HL-60 (cell line): Measurements from ENCODE around the gene DMD.

Source experiments
- POLR2AphosphoS5 ChIP-seq: IDR thresholded peaks from 2 replicates; pipeline ENCODE4 v1.6.1; 2012; ENCODE audit warnings: low read depth
- TF ChIP-seq, protein P1 (sequence below): IDR thresholded peaks from one replicate; pipeline ENCODE4 v1.5.1; 2011; ENCODE audit warnings: low read length, control low read depth, inconsistent platforms; ENCODE audit not compliant: insufficient read depth
- TF ChIP-seq, protein P2 (sequence below): IDR thresholded peaks from 2 replicates; pipeline ENCODE4 v1.6.1; 2012; ENCODE audit warnings: low read depth; ENCODE audit not compliant: insufficient replicate concordance

DNA sequence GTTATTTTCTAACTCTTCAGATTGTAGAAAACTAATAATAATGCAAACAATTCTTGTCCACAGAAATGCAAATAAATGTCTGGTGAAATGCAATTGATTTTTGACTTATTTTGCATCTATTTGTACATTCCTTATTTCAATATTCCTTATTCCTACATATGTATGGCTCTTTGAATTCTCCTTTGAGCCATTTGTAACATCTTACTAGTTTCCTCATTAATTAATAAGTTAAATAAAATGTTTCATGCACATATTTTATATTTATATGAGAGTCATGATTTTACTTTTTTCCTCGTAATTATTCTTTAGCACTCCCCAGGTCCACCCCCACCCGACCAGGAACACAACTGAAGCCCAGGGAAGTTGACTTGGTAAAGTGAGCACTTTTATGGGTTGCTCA lies 2136.8 kb downstream of the DMD start:
- TF ChIP-seq, protein P1, sequence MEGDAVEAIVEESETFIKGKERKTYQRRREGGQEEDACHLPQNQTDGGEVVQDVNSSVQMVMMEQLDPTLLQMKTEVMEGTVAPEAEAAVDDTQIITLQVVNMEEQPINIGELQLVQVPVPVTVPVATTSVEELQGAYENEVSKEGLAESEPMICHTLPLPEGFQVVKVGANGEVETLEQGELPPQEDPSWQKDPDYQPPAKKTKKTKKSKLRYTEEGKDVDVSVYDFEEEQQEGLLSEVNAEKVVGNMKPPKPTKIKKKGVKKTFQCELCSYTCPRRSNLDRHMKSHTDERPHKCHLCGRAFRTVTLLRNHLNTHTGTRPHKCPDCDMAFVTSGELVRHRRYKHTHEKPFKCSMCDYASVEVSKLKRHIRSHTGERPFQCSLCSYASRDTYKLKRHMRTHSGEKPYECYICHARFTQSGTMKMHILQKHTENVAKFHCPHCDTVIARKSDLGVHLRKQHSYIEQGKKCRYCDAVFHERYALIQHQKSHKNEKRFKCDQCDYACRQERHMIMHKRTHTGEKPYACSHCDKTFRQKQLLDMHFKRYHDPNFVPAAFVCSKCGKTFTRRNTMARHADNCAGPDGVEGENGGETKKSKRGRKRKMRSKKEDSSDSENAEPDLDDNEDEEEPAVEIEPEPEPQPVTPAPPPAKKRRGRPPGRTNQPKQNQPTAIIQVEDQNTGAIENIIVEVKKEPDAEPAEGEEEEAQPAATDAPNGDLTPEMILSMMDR = no peak
- no peak for TF ChIP-seq POLR2AphosphoS5
- TF ChIP-seq, protein P2, sequence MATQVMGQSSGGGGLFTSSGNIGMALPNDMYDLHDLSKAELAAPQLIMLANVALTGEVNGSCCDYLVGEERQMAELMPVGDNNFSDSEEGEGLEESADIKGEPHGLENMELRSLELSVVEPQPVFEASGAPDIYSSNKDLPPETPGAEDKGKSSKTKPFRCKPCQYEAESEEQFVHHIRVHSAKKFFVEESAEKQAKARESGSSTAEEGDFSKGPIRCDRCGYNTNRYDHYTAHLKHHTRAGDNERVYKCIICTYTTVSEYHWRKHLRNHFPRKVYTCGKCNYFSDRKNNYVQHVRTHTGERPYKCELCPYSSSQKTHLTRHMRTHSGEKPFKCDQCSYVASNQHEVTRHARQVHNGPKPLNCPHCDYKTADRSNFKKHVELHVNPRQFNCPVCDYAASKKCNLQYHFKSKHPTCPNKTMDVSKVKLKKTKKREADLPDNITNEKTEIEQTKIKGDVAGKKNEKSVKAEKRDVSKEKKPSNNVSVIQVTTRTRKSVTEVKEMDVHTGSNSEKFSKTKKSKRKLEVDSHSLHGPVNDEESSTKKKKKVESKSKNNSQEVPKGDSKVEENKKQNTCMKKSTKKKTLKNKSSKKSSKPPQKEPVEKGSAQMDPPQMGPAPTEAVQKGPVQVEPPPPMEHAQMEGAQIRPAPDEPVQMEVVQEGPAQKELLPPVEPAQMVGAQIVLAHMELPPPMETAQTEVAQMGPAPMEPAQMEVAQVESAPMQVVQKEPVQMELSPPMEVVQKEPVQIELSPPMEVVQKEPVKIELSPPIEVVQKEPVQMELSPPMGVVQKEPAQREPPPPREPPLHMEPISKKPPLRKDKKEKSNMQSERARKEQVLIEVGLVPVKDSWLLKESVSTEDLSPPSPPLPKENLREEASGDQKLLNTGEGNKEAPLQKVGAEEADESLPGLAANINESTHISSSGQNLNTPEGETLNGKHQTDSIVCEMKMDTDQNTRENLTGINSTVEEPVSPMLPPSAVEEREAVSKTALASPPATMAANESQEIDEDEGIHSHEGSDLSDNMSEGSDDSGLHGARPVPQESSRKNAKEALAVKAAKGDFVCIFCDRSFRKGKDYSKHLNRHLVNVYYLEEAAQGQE = no peak
